GM18507 (cell line): Measurements from ENCODE around the gene HSF2BP.
"Not testable (repeated sequence)": the region's sequence is repeated elsewhere in the genome, so short reads cannot be mapped to it uniquely, and the experiment has no call there.

Experiments used
- DNase-seq: peaks from one replicate; pipeline ENCODE4 v3.0.0; 2011; ENCODE audit warnings: low read depth; ENCODE audit not compliant: insufficient read length; ENCODE audit errors: extremely low spot score
- FAIRE-seq: peaks from 2 replicates; lab custom pipeline; 2011; peaks lifted over from hg19 to GRCh38; lab: Jason Lieb, UNC

HSF2BP gene

GRCh38 chr21:43689556-43690337, 30.5 kb upstream of the HSF2BP start:
- FAIRE-seq = no peak

GRCh38 chr21:43688906-43689305, 29.6 kb upstream of the HSF2BP start:
- no peak for FAIRE-seq
- DNase-seq = no peak

More at GRCh38 chr21:43689556-43690337, 30.5 kb upstream of the HSF2BP start:
- DNase-seq = no peak

- FAIRE-seq = no peak
- no peak for DNase-seq
Observed at GRCh38 chr21:43687566-43688399, 28.5 kb upstream of the HSF2BP start.

GRCh38 chr21:43686811-43687565, 27.7 kb upstream of the HSF2BP start:
- FAIRE-seq = no peak
- no peak for DNase-seq

- no peak for FAIRE-seq
- DNase-seq = no peak
Observed at GRCh38 chr21:43684424-43684823, 25.1 kb upstream of the HSF2BP start.

- DNase-seq (no peak), FAIRE-seq (no peak)
Observed at GRCh38 chr21:43681650-43682049, 22.4 kb upstream of the HSF2BP start.

GRCh38 chr21:43680421-43680820, 21.1 kb upstream of the HSF2BP start:
- FAIRE-seq, DNase-seq: not testable (repeated sequence)

GRCh38 chr21:43679951-43680350, 20.7 kb upstream of the HSF2BP start:
- FAIRE-seq (no peak), DNase-seq (no peak)

GRCh38 chr21:43676391-43676790, 17.1 kb upstream of the HSF2BP start:
- DNase-seq = no peak
- no peak for FAIRE-seq

GRCh38 chr21:43675871-43676270, 16.6 kb upstream of the HSF2BP start:
- DNase-seq (no peak), FAIRE-seq (no peak)

- no peak for DNase-seq
- FAIRE-seq = no peak
Observed at GRCh38 chr21:43669828-43670605, 10.7 kb upstream of the HSF2BP start.

GRCh38 chr21:43667191-43667904, 8.1 kb upstream of the HSF2BP start:
- DNase-seq (peak; percentile 20), FAIRE-seq (no peak)

- DNase-seq (no peak), FAIRE-seq (no peak)
Observed at GRCh38 chr21:43665879-43666278, 6.6 kb upstream of the HSF2BP start.

- no peak for DNase-seq
- FAIRE-seq = no peak
Observed at GRCh38 chr21:43664358-43664757, 5.1 kb upstream of the HSF2BP start.

- no peak for FAIRE-seq
Observed at GRCh38 chr21:43663033-43663432, 3.7 kb upstream of the HSF2BP start.

GRCh38 chr21:43662286-43662685, 3.0 kb upstream of the HSF2BP start:
- no peak for FAIRE-seq

More at GRCh38 chr21:43663033-43663432, 3.7 kb upstream of the HSF2BP start:
- no peak for DNase-seq

GRCh38 chr21:43658769-43659135, 536 bp downstream of the HSF2BP start:
- DNase-seq = no peak

More at GRCh38 chr21:43662286-43662685, 3.0 kb upstream of the HSF2BP start:
- DNase-seq = no peak

GRCh38 chr21:43658088-43658741, 1.1 kb downstream of the HSF2BP start:
- DNase-seq = no peak
- no peak for FAIRE-seq

More at GRCh38 chr21:43658769-43659135, 536 bp downstream of the HSF2BP start:
- no peak for FAIRE-seq
